ENCODE data around the gene CDC25A.

DNA sequence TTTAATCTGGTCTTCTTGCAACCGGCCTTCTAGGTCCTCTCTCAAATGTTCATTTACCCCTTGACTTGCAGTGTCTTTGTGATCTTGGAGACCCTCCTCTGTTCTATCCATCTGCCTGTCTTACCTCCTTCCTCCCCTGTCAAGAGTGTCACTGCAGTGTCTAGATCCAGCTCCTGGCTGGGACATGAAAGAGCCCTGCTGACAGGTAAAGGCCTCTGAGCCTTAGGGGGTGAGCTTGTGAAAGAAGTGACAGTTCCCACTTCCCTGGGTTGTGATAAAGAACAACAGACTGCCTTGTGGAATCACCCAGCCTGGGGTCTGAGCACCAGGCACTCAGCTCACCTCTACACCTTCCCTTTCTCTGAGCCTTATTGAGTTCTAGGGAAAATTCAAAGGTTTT is 68.0 kb downstream of the CDC25A start:
- TF ChIP-seq, protein P1, sequence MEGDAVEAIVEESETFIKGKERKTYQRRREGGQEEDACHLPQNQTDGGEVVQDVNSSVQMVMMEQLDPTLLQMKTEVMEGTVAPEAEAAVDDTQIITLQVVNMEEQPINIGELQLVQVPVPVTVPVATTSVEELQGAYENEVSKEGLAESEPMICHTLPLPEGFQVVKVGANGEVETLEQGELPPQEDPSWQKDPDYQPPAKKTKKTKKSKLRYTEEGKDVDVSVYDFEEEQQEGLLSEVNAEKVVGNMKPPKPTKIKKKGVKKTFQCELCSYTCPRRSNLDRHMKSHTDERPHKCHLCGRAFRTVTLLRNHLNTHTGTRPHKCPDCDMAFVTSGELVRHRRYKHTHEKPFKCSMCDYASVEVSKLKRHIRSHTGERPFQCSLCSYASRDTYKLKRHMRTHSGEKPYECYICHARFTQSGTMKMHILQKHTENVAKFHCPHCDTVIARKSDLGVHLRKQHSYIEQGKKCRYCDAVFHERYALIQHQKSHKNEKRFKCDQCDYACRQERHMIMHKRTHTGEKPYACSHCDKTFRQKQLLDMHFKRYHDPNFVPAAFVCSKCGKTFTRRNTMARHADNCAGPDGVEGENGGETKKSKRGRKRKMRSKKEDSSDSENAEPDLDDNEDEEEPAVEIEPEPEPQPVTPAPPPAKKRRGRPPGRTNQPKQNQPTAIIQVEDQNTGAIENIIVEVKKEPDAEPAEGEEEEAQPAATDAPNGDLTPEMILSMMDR (IDR thresholded peaks at IDR 0.05), result no peak
- TF ChIP-seq, protein P2, sequence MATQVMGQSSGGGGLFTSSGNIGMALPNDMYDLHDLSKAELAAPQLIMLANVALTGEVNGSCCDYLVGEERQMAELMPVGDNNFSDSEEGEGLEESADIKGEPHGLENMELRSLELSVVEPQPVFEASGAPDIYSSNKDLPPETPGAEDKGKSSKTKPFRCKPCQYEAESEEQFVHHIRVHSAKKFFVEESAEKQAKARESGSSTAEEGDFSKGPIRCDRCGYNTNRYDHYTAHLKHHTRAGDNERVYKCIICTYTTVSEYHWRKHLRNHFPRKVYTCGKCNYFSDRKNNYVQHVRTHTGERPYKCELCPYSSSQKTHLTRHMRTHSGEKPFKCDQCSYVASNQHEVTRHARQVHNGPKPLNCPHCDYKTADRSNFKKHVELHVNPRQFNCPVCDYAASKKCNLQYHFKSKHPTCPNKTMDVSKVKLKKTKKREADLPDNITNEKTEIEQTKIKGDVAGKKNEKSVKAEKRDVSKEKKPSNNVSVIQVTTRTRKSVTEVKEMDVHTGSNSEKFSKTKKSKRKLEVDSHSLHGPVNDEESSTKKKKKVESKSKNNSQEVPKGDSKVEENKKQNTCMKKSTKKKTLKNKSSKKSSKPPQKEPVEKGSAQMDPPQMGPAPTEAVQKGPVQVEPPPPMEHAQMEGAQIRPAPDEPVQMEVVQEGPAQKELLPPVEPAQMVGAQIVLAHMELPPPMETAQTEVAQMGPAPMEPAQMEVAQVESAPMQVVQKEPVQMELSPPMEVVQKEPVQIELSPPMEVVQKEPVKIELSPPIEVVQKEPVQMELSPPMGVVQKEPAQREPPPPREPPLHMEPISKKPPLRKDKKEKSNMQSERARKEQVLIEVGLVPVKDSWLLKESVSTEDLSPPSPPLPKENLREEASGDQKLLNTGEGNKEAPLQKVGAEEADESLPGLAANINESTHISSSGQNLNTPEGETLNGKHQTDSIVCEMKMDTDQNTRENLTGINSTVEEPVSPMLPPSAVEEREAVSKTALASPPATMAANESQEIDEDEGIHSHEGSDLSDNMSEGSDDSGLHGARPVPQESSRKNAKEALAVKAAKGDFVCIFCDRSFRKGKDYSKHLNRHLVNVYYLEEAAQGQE (IDR thresholded peaks at IDR 0.05; ENCODE audit: insufficient read depth in 1 of 2, low read depth in 2 of 2, low read length in 1 of 2), result no peak
- TF ChIP-seq POLR2AphosphoS5 (IDR thresholded peaks at IDR 0.05; ENCODE audit: low read depth, low read length) (no peak), SIN3A (IDR thresholded peaks at IDR 0.05; ENCODE audit: borderline replicate concordance, insufficient read depth, low read depth, low read length) (no peak), TCF7L2 (IDR thresholded peaks at IDR 0.05; ENCODE audit: low read depth, low read length) (no peak)

Data from Panc1 (cell line).